Panc1 (cell line): Measurements from ENCODE around the gene RNF135. TPM values are rescaled to one million over a fixed set of nuclear protein-coding genes. Genes with fewer than 3 reads are reported as not detected.

Experiments
- ATAC-seq: fragments of 200-7000 bp; cut with Tn5 transposase; 2 replicates; pipeline ENCODE4 v1.9.1; 2020; ENCODE audit warnings: mild to moderate bottlenecking, moderate library complexity
- BruUV-seq: library from RNA; stranded (reverse); fragments of 400-500 nt; replicated peaks from 2 replicates; lab custom pipeline; 2021; lab: Mats Ljungman, UMichigan
- CTCF ChIA-PET: fragments of 300-600 bp; sonication (Branson Sonifier 250); formaldehyde crosslinking; loops from one replicate; lab custom pipeline; 2022; ENCODE audit warnings: antibody characterized with exemption; lab: Charles Lee
- POLR2A ChIA-PET: fragments of 300-600 bp; sonication (Branson Sonifier 250); formaldehyde crosslinking; loops from one replicate; lab custom pipeline; 2022; ENCODE audit warnings: antibody characterized with exemption; lab: Charles Lee
- DNase-seq: peaks from one replicate; pipeline ENCODE4 v3.0.0-alpha.2; 2010; ENCODE audit warnings: low read depth, low spot score
- H3K27ac ChIP-seq: 2 replicates; pipeline ENCODE4 v1.5.1; 2011; ENCODE audit warnings: mild to moderate bottlenecking, low read length, inconsistent platforms
- H3K27me3 ChIP-seq: fragments of 200-500 bp; sonication (Bioruptor generic); 2 replicates; pipeline ENCODE4 v1.6.0; 2014; ENCODE audit warnings: low read length, inconsistent platforms; ENCODE audit not compliant: control insufficient read depth, insufficient read depth
- H3K36me3 ChIP-seq: fragments of 200-500 bp; sonication (Bioruptor generic); 2 replicates; pipeline ENCODE4 v1.5.1; 2014; ENCODE audit warnings: inconsistent platforms, mild to moderate bottlenecking, low read length, moderate library complexity; ENCODE audit not compliant: control insufficient read depth, insufficient read depth
- H3K4me1 ChIP-seq: 2 replicates; pipeline ENCODE4 v1.5.1; 2011; ENCODE audit warnings: inconsistent platforms, mild to moderate bottlenecking, low read length, moderate library complexity; ENCODE audit not compliant: control insufficient read depth, insufficient read depth
- H3K4me3 ChIP-seq, 2 experiments: 2 replicates each; pipeline ENCODE4 v1.5.1; 2011 to 2012; ENCODE audit warnings: low read depth in 2 of 2, low read length in 2 of 2, mild to moderate bottlenecking in 2 of 2, inconsistent platforms in 1 of 2, moderate library complexity in 1 of 2
- H3K9me3 ChIP-seq: fragments of 200-500 bp; sonication (Bioruptor generic); 2 replicates; pipeline ENCODE4 v1.5.1; 2014; ENCODE audit warnings: low read depth, mild to moderate bottlenecking, inconsistent platforms, low read length, moderate library complexity; ENCODE audit not compliant: control insufficient read depth, insufficient read depth
- CTCF ChIP-seq: fragments of 450-650 bp; IDR thresholded peaks from 2 replicates; pipeline ENCODE4 v1.5.1; 2017; ENCODE audit warnings: mild to moderate bottlenecking
- POLR2AphosphoS5 ChIP-seq: IDR thresholded peaks from 2 replicates; pipeline ENCODE4 v1.6.1; 2012; ENCODE audit warnings: mild to moderate bottlenecking, low read depth, low read length, moderate library complexity
- SIN3A ChIP-seq: IDR thresholded peaks from 2 replicates; pipeline ENCODE4 v1.6.1; 2012; ENCODE audit warnings: low read depth, mild to moderate bottlenecking, low read length, moderate library complexity, borderline replicate concordance; ENCODE audit not compliant: insufficient read depth
- TCF7L2 ChIP-seq: IDR thresholded peaks from 2 replicates; pipeline ENCODE4 v1.6.1; 2011; ENCODE audit warnings: mild to moderate bottlenecking, low read depth, low read length, inconsistent platforms
- in situ Hi-C: cut with HindIII; loops from 2 replicates; pipeline ENCODE4 v1.10.0; 2016; ENCODE audit warnings: low sequenced_read_pairs, low pct_unique_long_range_greater_than_20kb
- intact Hi-C: fragments of 100-400 bp; cut with micrococcal nuclease; formaldehyde crosslinking; loops from one replicate; pipeline ENCODE4 v1.10.0; 2022; ENCODE audit not compliant: unreplicated experiment
- total RNA-seq: library from RNA; stranded (reverse); gene quantifications from one replicate; pipeline ENCODE4 v1.2.1, GENCODE V29; 2021; ENCODE audit not compliant: unreplicated experiment
- TF ChIP-seq, protein P1 (sequence below), 2 experiments: IDR thresholded peaks; 2 replicates each; pipeline ENCODE4 v1.6.1; 2011 to 2012; ENCODE audit warnings: low read depth in 2 of 2, control low read depth in 1 of 2, low read length in 1 of 2, mild to moderate bottlenecking in 1 of 2, moderate library complexity in 1 of 2; ENCODE audit not compliant: insufficient read depth in 1 of 2

RNF135 gene
- total RNA-seq, 1 experiment from 2014 or later: 41.8 TPM

GRCh38 chr17:30926516-30926915 lies 44.3 kb upstream of the RNF135 start:
- intact Hi-C loops: no loop called here
- H3K27me3 ChIP-seq: peaks cover 2% of the 10 kb centered on the region; the same call in 1 of the 2 replicates
- POLR2A ChIA-PET: no interaction called here
- H3K4me3 ChIP-seq: no peak overlapping the region
- no peaks in the 10 kb centered on the region for H3K9me3 ChIP-seq
- no peaks in the 10 kb centered on the region for H3K36me3 ChIP-seq
- in situ Hi-C loops: no loop called here
- CTCF ChIA-PET: interaction anchor here (0.5 kb wide), 1 partner anchor 630 kb away, joined by 6 read pairs; no protein-coding TSS in a partner anchor
- TF ChIP-seq SIN3A (no peak), CTCF (no peak), POLR2AphosphoS5 (no peak), TCF7L2 (no peak)
- TF ChIP-seq, protein P1, sequence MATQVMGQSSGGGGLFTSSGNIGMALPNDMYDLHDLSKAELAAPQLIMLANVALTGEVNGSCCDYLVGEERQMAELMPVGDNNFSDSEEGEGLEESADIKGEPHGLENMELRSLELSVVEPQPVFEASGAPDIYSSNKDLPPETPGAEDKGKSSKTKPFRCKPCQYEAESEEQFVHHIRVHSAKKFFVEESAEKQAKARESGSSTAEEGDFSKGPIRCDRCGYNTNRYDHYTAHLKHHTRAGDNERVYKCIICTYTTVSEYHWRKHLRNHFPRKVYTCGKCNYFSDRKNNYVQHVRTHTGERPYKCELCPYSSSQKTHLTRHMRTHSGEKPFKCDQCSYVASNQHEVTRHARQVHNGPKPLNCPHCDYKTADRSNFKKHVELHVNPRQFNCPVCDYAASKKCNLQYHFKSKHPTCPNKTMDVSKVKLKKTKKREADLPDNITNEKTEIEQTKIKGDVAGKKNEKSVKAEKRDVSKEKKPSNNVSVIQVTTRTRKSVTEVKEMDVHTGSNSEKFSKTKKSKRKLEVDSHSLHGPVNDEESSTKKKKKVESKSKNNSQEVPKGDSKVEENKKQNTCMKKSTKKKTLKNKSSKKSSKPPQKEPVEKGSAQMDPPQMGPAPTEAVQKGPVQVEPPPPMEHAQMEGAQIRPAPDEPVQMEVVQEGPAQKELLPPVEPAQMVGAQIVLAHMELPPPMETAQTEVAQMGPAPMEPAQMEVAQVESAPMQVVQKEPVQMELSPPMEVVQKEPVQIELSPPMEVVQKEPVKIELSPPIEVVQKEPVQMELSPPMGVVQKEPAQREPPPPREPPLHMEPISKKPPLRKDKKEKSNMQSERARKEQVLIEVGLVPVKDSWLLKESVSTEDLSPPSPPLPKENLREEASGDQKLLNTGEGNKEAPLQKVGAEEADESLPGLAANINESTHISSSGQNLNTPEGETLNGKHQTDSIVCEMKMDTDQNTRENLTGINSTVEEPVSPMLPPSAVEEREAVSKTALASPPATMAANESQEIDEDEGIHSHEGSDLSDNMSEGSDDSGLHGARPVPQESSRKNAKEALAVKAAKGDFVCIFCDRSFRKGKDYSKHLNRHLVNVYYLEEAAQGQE (IDR thresholded peaks at IDR 0.05; ENCODE audit: insufficient read depth in 1 of 2, low read depth in 2 of 2, low read length in 1 of 2): no peak
- no TSS peak for BruUV-seq
- peaks cover 1% of the 10 kb centered on the region; the same call in 1 of the 2 replicates for H3K4me1 ChIP-seq
- ATAC-seq (no peak), DNase-seq (no peak)
- no peak overlapping the region for H3K27ac ChIP-seq

GRCh38 chr17:30927756-30928155 lies 43.1 kb upstream of the RNF135 start:
- Histone ChIP-seq H3K27ac (no peak overlapping the region), H3K9me3 (no peaks in the 10 kb centered on the region), H3K27me3 (0 out of 2 replicates have a peak, but pooled peaks cover 2% of the 10 kb centered on the region), H3K4me3 (no peak overlapping the region), H3K36me3 (no peaks in the 10 kb centered on the region), H3K4me1 (no peaks in the 10 kb centered on the region)
- intact Hi-C loops (no loop called here), in situ Hi-C loops (no loop called here)
- BruUV-seq: no TSS peak
- ChIA-PET CTCF (no interaction called here), POLR2A (no interaction called here)
- DNase-seq: no peak
- ATAC-seq: no peak
- TF ChIP-seq, protein P1 (IDR thresholded peaks at IDR 0.05; ENCODE audit: insufficient read depth in 1 of 2, low read depth in 2 of 2, low read length in 1 of 2): no peak
- TF ChIP-seq SIN3A (no peak), POLR2AphosphoS5 (no peak), CTCF (no peak), TCF7L2 (no peak)
